Aorta (tissue), 5 donors: ENCODE results near the gene PSMB9. TPM values are rescaled to one million over a fixed set of nuclear protein-coding genes. Genes with fewer than 3 reads are reported as not detected.

Source experiments
- ATAC-seq: fragments of 200-7000 bp; cut with Tn5 transposase; one replicate; pipeline ENCODE4 v1.9.1; 2022; ENCODE audit warnings: moderate library complexity; ENCODE audit not compliant: low FRiP score
- DNase-seq, 2 donors: peaks; one replicate each; pipeline ENCODE4 v3.0.0-alpha.2; 2020
- H3K27ac ChIP-seq, 2 donors: one replicate each; pipeline ENCODE4 v1.5.1; 2013; ENCODE audit warnings: low read length in 2 of 2, mild to moderate bottlenecking in 2 of 2, moderate library complexity in 2 of 2, control low read depth in 1 of 2, inconsistent platforms in 1 of 2, low read depth in 1 of 2
- H3K27me3 ChIP-seq, 2 donors: one replicate each; pipeline ENCODE4 v1.6.1; 2013; ENCODE audit warnings: control low read depth in 1 of 2, low read length in 1 of 2, mild to moderate bottlenecking in 1 of 2, moderate library complexity in 1 of 2; ENCODE audit not compliant: insufficient read depth in 2 of 2, control insufficient read depth in 1 of 2
- H3K36me3 ChIP-seq, 2 donors: one replicate each; pipeline ENCODE4 v1.6.1; 2013; ENCODE audit warnings: control low read depth in 1 of 2, low read length in 1 of 2, mild to moderate bottlenecking in 1 of 2; ENCODE audit not compliant: insufficient read depth in 2 of 2, control insufficient read depth in 1 of 2
- H3K4me1 ChIP-seq, 2 donors: one replicate each; pipeline ENCODE4 v1.6.1; 2013; ENCODE audit warnings: low read length in 2 of 2, control low read depth in 1 of 2, mild to moderate bottlenecking in 1 of 2, moderate library complexity in 1 of 2; ENCODE audit not compliant: insufficient read depth in 2 of 2, control insufficient read depth in 1 of 2
- H3K4me3 ChIP-seq, 2 donors: one replicate each; pipeline ENCODE4 v1.5.1; 2013; ENCODE audit warnings: low read length in 2 of 2, control low read depth in 1 of 2, mild to moderate bottlenecking in 1 of 2
- H3K9me3 ChIP-seq: one replicate; pipeline ENCODE4 v1.6.1; 2013; ENCODE audit warnings: mild to moderate bottlenecking, low read length; ENCODE audit not compliant: control insufficient read depth
- WGBS, 2 donors: extraction: QIAGEN DNeasy Blood & Tissue Kit; methylation state at CpG; one replicate each; pipeline ENCODE4 v1.1.7; 2013; 5-methylcytosine and 5-hydroxymethylcytosine counted together
- intact Hi-C, 2 donors: fragments of 100-400 bp; cut with DNase I; formaldehyde crosslinking; loops; one replicate each; pipeline versions ENCODE4 v1.14.2 to v1.15.0; 2022
- polyA plus RNA-seq, 2 donors: library from polyadenylated mRNA; stranded (reverse); fragments of 200-250 nt; gene quantifications; one replicate each; pipeline ENCODE4 v1.2.3, GENCODE V29; 2013
- total RNA-seq, 2 donors: library from RNA; stranded (reverse); fragmentation: NEBNext Ultra II Directional; extraction: Animal tissue kit (Norgen Biotek cat#: 25700); gene quantifications; one replicate each; pipeline ENCODE4 v1.2.1, GENCODE V29; 2021
- donor health status: healthy with polysubstance abuse.
- donor health status: Bipolar disorder and iron deficiency.
- donor health status: DM: no; HTN: no; CAD: no.
- donor health status: DM: no; HTN: no; CAD: no.
- donor health status: DM: yes; HTN: yes; CAD: no.

Gene PSMB9
- total and polyA plus RNA-seq, 4 donors, result 24.9 to 42.8 (median 33.3) TPM

DNA sequence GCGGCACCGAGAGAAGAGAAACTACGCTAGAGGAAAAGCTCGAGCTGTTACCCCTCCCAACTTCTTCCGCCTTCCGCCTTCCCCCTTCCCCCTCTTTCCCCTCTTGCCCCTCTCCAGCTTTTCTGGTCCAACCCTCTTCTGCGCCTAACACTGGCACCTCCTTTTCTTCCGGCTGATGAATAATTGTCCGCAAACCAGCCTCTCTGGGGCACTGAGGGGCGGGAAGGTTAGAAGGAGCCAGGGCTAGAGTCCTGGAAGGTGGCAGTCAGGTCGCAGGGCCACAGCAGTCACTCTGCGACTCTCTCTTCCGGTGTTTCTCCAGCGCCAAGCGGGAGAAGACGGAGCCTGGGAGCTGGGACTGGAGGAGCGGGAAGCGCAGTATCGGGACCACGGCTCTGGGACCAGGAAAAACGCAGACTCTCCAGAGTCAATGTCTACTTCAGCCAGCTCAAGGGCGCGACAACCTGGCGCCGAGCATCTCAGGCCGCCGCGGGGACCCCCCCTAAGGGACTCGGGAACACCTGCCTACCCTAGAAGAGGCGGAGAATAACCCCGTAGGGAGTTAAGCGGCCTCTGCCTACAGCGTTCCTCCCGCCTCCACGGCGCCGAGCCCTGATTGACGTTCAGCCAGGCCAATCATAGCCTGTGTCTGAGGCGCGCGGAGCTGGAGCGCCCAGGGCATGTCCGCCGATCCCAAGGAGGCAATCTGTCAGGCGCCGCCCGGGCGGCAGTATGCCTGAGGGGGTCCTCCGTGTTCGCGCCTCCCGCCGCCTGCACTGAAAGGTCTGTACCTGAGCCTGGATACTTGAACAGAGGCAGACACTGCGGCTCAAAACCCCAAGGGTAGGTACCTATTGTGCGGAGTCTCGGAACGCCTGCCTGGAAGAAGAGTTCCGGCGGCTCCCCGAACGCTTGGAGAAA is 40.4 kb downstream of the PSMB9 start:
- 0 to 1% methylated on average over 60 to 61 of the region's 61 CpGs for whole genome bisulfite sequencing, 2 donors
- ATAC-seq, result peak; percentile 100
- Histone ChIP-seq H3K9me3 (no peaks in the 10 kb centered on the region), H3K27ac (peak overlapping the region in 1 of 2 donors; percentile 49), H3K27me3 (no peaks in the 10 kb centered on the region), H3K36me3 (peaks cover 0 to 2% of the 10 kb centered on the region in 2 donors), H3K4me1 (no peaks in the 10 kb centered on the region), H3K4me3 (peak overlapping the region; percentile 52 to 78)
- intact Hi-C loops, result loop anchor here (5.0 kb wide), 2 partner anchors 38 to 48 kb away; partner anchors contain the start of gene HLA-DMB (in 1 of the 2)
- peak; percentile 95 to 97 for DNase-seq

GRCh38 chr6:32895006-32895345 is 41.0 kb downstream of the PSMB9 start:
- H3K4me3 ChIP-seq, result peak overlapping the region; percentile 52 to 78
- H3K27ac ChIP-seq, result no peak overlapping the region
- ATAC-seq, result peak; percentile 23
- peaks cover 0 to 2% of the 10 kb centered on the region in 2 donors for H3K36me3 ChIP-seq
- intact Hi-C loops, result loop anchor here in 1 of 2 donors (5.0 kb wide), 1 partner anchor 47 kb away; the partner anchor contains the start of gene HLA-DMB
- WGBS, 2 donors, result 0 to 1% methylated on average over 8 of the region's 8 CpGs
- H3K4me1 ChIP-seq, result no peaks in the 10 kb centered on the region
- no peaks in the 10 kb centered on the region for H3K9me3 ChIP-seq
- no peaks in the 10 kb centered on the region for H3K27me3 ChIP-seq
- no peak for DNase-seq

DNA sequence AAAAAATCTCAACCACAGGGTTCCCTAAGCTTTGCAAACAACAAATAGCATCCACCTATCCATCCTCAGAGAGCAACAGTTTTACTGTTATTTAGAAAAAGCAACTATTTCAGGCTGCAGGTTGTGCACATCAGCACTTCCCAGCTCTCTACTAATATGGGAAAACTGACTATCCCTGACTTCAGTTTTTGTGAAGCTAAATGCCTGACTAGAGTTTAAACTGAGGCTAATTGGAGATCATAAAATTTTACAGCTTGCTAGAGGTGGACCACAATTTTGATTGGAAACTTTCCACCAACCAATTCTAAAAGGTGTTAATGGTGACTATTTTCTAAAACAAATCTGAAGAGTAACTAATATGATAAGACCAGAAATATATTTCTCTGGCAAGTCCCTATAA is 50.0 kb downstream of the PSMB9 start:
- intact Hi-C loops, result no loop called here
- Histone ChIP-seq H3K27ac (no peak overlapping the region), H3K4me1 (no peaks in the 10 kb centered on the region), H3K9me3 (no peaks in the 10 kb centered on the region), H3K4me3 (no peak overlapping the region), H3K36me3 (no peaks in the 10 kb centered on the region), H3K27me3 (no peaks in the 10 kb centered on the region)
- DNase-seq (no peak), ATAC-seq (no peak)

- intact Hi-C loops, result no loop called here
Observed at GRCh38 chr6:32905078-32905477, 51.1 kb downstream of the PSMB9 start.

DNA sequence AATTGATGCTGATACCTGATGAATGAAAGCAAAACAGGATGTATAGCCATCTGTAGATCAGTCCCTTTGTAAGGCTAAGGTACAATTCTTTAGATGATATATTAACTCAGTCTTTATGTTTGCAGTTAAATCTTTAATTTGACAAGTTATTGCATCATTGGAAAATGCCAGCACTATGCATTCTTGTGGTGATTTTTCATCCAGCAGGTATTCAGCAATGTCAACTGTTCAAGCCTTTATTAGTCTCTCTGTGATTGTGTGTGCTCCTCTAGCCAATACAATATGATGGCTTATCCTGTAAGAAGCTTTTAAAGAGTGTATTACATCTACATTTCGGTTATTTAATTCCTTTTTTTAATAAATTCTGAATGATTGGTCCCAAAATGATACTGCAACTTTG is 52.5 kb downstream of the PSMB9 start:
- no peak overlapping the region for H3K4me3 ChIP-seq
- no peaks in the 10 kb centered on the region for H3K4me1 ChIP-seq
- H3K9me3 ChIP-seq, result no peaks in the 10 kb centered on the region
- intact Hi-C loops, result no loop called here
- DNase-seq, result no peak
- H3K36me3 ChIP-seq, result no peaks in the 10 kb centered on the region
- H3K27me3 ChIP-seq, result no peaks in the 10 kb centered on the region
- H3K27ac ChIP-seq, result no peak overlapping the region
- 76 to 90% methylated on average over 1 of the region's 1 CpG for WGBS, 2 donors
- no peak for ATAC-seq

More at GRCh38 chr6:32905078-32905477, 51.1 kb downstream of the PSMB9 start:
- ATAC-seq (no peak), DNase-seq (no peak)
- no peak overlapping the region for H3K4me3 ChIP-seq
- no peaks in the 10 kb centered on the region for H3K4me1 ChIP-seq
- H3K27me3 ChIP-seq, result no peaks in the 10 kb centered on the region
- H3K36me3 ChIP-seq, result no peaks in the 10 kb centered on the region
- H3K27ac ChIP-seq, result no peak overlapping the region
- H3K9me3 ChIP-seq, result no peaks in the 10 kb centered on the region
- 82 to 89% methylated on average over 2 of the region's 2 CpGs for WGBS, 2 donors

GRCh38 chr6:32908897-32909296 is 54.9 kb downstream of the PSMB9 start:
- Histone ChIP-seq H3K4me3 (no peak overlapping the region), H3K9me3 (no peaks in the 10 kb centered on the region), H3K4me1 (no peaks in the 10 kb centered on the region), H3K27ac (no peak overlapping the region), H3K36me3 (no peaks in the 10 kb centered on the region), H3K27me3 (no peaks in the 10 kb centered on the region)
- WGBS, 2 donors, result 80 to 88% methylated on average over 2 of the region's 2 CpGs
- ATAC-seq (no peak), DNase-seq (no peak)
- intact Hi-C loops, result no loop called here

Other genes starting within 250 kb of the PSMB9 start
- gene HLA-DQA1, start 216.8 kb upstream of the PSMB9 start, total RNA-seq, result 10 to 100 TPM; 27.0 to 46.2 TPM
- 10 to 100 TPM in 1 of 2 donors, 1 to 10 TPM in 1; 9.3 to 38.4 TPM for gene HLA-DQA1, start 216.8 kb upstream of the PSMB9 start, polyA plus RNA-seq
- 10 to 100 TPM; 35.9 to 43.4 TPM for gene HLA-DQB1, start 187.5 kb upstream of the PSMB9 start, total RNA-seq
- 10 to 100 TPM; 10.8 to 28.5 TPM for gene HLA-DQB1, start 187.5 kb upstream of the PSMB9 start, polyA plus RNA-seq
- gene HLA-DQA2, start 112.8 kb upstream of the PSMB9 start, total RNA-seq, result 10 to 100 TPM in 1 of 2 donors, 1 to 10 TPM in 1; 2.2 to 18.5 TPM
- not detected for gene HLA-DQA2, start 112.8 kb upstream of the PSMB9 start, polyA plus RNA-seq
- gene HLA-DQB2, start 90.7 kb upstream of the PSMB9 start, total RNA-seq, result 10 to 100 TPM in 1 of 2 donors, 1 to 10 TPM in 1; 2.3 to 18.1 TPM
- not detected for gene HLA-DQB2, start 90.7 kb upstream of the PSMB9 start, polyA plus RNA-seq
- gene HLA-DOB, start 37.2 kb upstream of the PSMB9 start, total RNA-seq, result 1 to 10 TPM in 1 of 2 donors, under 1 TPM in 1; 0.62 to 2.8 TPM
- gene HLA-DOB, start 37.2 kb upstream of the PSMB9 start, polyA plus RNA-seq, result under 1 TPM in 1 of 2 donors, not detected in 1; 0.26 TPM
- gene TAP2, start 15.5 kb upstream of the PSMB9 start, total RNA-seq, result 10 to 100 TPM; 26.5 to 48.1 TPM
- 10 to 100 TPM in 1 of 2 donors, 1 to 10 TPM in 1; 2.5 to 25.6 TPM for gene TAP2, start 15.5 kb upstream of the PSMB9 start, polyA plus RNA-seq
- 10 to 100 TPM; 40.8 to 58.4 TPM for gene PSMB8, start 10.1 kb upstream of the PSMB9 start, total RNA-seq
- 10 to 100 TPM; 59.6 to 69.7 TPM for gene PSMB8, start 10.1 kb upstream of the PSMB9 start, polyA plus RNA-seq
- gene TAP1, start 488 bp upstream of the PSMB9 start, total RNA-seq, result 10 to 100 TPM; 39.4 to 42.1 TPM
- gene TAP1, start 488 bp upstream of the PSMB9 start, polyA plus RNA-seq, result 10 to 100 TPM; 14.4 to 48.3 TPM
- 10 to 100 TPM; 20.1 to 73.1 TPM for gene HLA-DMB, start 86.8 kb downstream of the PSMB9 start, total RNA-seq
- gene HLA-DMB, start 86.8 kb downstream of the PSMB9 start, polyA plus RNA-seq, result 10 to 100 TPM in 1 of 2 donors, 1 to 10 TPM in 1; 3.6 to 35.7 TPM
- gene HLA-DMA, start 98.9 kb downstream of the PSMB9 start, total RNA-seq, result 100 to 1,000 TPM in 1 of 2 donors, 10 to 100 TPM in 1; 36.9 to 109 TPM
- gene HLA-DMA, start 98.9 kb downstream of the PSMB9 start, polyA plus RNA-seq, result 10 to 100 TPM in 1 of 2 donors, 1 to 10 TPM in 1; 9.8 to 33.3 TPM
- gene BRD2, start 114.4 kb downstream of the PSMB9 start, total RNA-seq, result 100 to 1,000 TPM; 166 to 181 TPM
- gene BRD2, start 114.4 kb downstream of the PSMB9 start, polyA plus RNA-seq, result 100 to 1,000 TPM in 1 of 2 donors, 10 to 100 TPM in 1; 71.0 to 145 TPM
- 10 to 100 TPM; 10.4 to 16.7 TPM for gene HLA-DOA, start 155.4 kb downstream of the PSMB9 start, total RNA-seq
- gene HLA-DOA, start 155.4 kb downstream of the PSMB9 start, polyA plus RNA-seq, result 1 to 10 TPM in 1 of 2 donors, under 1 TPM in 1; 0.28 to 2.8 TPM
- gene HLA-DPA1, start 219.5 kb downstream of the PSMB9 start, total RNA-seq, result 100 to 1,000 TPM; 122 to 203 TPM
- 10 to 100 TPM; 18.6 to 74.9 TPM for gene HLA-DPA1, start 219.5 kb downstream of the PSMB9 start, polyA plus RNA-seq
- gene HLA-DPB1, start 221.8 kb downstream of the PSMB9 start, total RNA-seq, result 100 to 1,000 TPM in 1 of 2 donors, 10 to 100 TPM in 1; 98.9 to 215 TPM
- gene HLA-DPB1, start 221.8 kb downstream of the PSMB9 start, polyA plus RNA-seq, result 100 to 1,000 TPM in 1 of 2 donors, 10 to 100 TPM in 1; 45.4 to 113 TPM